SK-N-SH (cell line): ENCODE results near the gene PROC. TPM values are rescaled to one million over a fixed set of nuclear protein-coding genes. Genes with fewer than 3 reads are reported as not detected.

Experiments
- CTCF ChIA-PET: fragments of 300-600, 350-600 bp; formaldehyde crosslinking; extraction: SDS; loops from one replicate; lab custom pipeline; 2021; lab: Yijun Ruan, JAX
- POLR2A ChIA-PET: fragments of 350-600 bp; sonication (Branson Sonifier 250); formaldehyde crosslinking; extraction: SDS; loops from one replicate; lab custom pipeline; 2020; ENCODE audit warnings: antibody characterized with exemption, inconsistent platforms; lab: Yijun Ruan, JAX
- DNase-seq: peaks from one replicate; pipeline ENCODE4 v3.0.0; 2012
- H2AFZ ChIP-seq: fragments of 200-600 bp; sonication (generic); 2 replicates; pipeline ENCODE4 v1.8.1; 2016; ENCODE audit warnings: antibody characterized with exemption, mild to moderate bottlenecking, low read depth
- H3F3A ChIP-seq: fragments of 200-600 bp; sonication (generic); replicated peaks from 2 replicates; pipeline ENCODE3; 2016; ENCODE audit warnings: antibody characterized with exemption, mild to moderate bottlenecking; ENCODE audit not compliant: insufficient read depth
- H3K27ac ChIP-seq, 2 experiments: fragments of 200-500 bp in 1 of 2; fragments of 200-600 bp in 1 of 2; sonication (Bioruptor generic) in 1 of 2; sonication (generic), shearing (Covaris generic) in 1 of 2; 2 replicates each; pipeline versions ENCODE4 v1.5.1 to v1.6.1; 2014 to 2016; ENCODE audit warnings: low read depth in 2 of 2, inconsistent platforms in 1 of 2, low read length in 1 of 2, mild to moderate bottlenecking in 1 of 2, mixed read lengths in 1 of 2
- H3K27me3 ChIP-seq: fragments of 200-600 bp; sonication (generic), shearing (Covaris generic); 2 replicates; pipeline ENCODE4 v1.6.1; 2016; ENCODE audit warnings: mixed run types; ENCODE audit not compliant: insufficient read depth
- H3K36me3 ChIP-seq, 2 experiments: fragments of 200-500 bp in 1 of 2; fragments of 200-600 bp in 1 of 2; sonication (Bioruptor generic) in 1 of 2; sonication (generic) in 1 of 2; replicated peaks in 1 of 2; 2 replicates each; pipeline versions ENCODE3 to v1.5.1; 2014 to 2016; ENCODE audit warnings: low read length in 1 of 2, mild to moderate bottlenecking in 1 of 2; ENCODE audit not compliant: insufficient read depth in 2 of 2, control insufficient read depth in 1 of 2
- H3K4me1 ChIP-seq, 2 experiments: fragments of 200-500 bp in 1 of 2; fragments of 200-600 bp in 1 of 2; sonication (Bioruptor generic) in 1 of 2; sonication (generic), shearing (Covaris generic) in 1 of 2; 2 replicates each; pipeline versions ENCODE4 v1.5.1 to v1.6.1; 2014 to 2016; ENCODE audit warnings: low read depth in 1 of 2, low read length in 1 of 2, mixed run types in 1 of 2; ENCODE audit not compliant: insufficient read depth in 2 of 2, control insufficient read depth in 1 of 2
- H3K4me2 ChIP-seq: fragments of 200-600 bp; sonication (generic), shearing (Covaris generic); 2 replicates; pipeline ENCODE4 v1.6.1; 2017; ENCODE audit warnings: mixed run types
- H3K4me3 ChIP-seq, 2 experiments: fragments of 200-500 bp in 1 of 2; fragments of 200-600 bp in 1 of 2; sonication (Bioruptor generic) in 1 of 2; sonication (generic), shearing (Covaris generic) in 1 of 2; 2 replicates each; pipeline versions ENCODE4 v1.5.1 to v1.8.1; 2014 to 2016; ENCODE audit warnings: low read depth in 2 of 2, inconsistent platforms in 1 of 2, low read length in 1 of 2, mild to moderate bottlenecking in 1 of 2, mixed read lengths in 1 of 2, moderate library complexity in 1 of 2
- H3K79me2 ChIP-seq: fragments of 200-600 bp; sonication (generic); 2 replicates; pipeline ENCODE4 v1.8.1; 2017; ENCODE audit warnings: mild to moderate bottlenecking; ENCODE audit not compliant: insufficient read depth
- H3K9ac ChIP-seq: fragments of 200-600 bp; sonication (generic); 2 replicates; pipeline ENCODE4 v1.6.1; 2017; ENCODE audit warnings: mixed run types
- H3K9me2 ChIP-seq: fragments of 200-600 bp; sonication (generic); 2 replicates; pipeline ENCODE4 v1.6.1; 2017; ENCODE audit warnings: mixed run types
- H3K9me3 ChIP-seq: fragments of 200-600 bp; sonication (generic); 2 replicates; pipeline ENCODE4 v1.6.1; 2017; ENCODE audit warnings: mixed run types, mild to moderate bottlenecking, moderate library complexity
- H4K20me1 ChIP-seq: fragments of 200-600 bp; sonication (generic); 2 replicates; pipeline ENCODE4 v1.6.1; 2017; ENCODE audit warnings: mild to moderate bottlenecking, mixed run types; ENCODE audit not compliant: insufficient read depth
- JUND ChIP-seq: IDR thresholded peaks from 2 replicates; pipeline ENCODE4 v1.4.0; 2012
- RCOR1 ChIP-seq: fragments of 150-350 bp; IDR thresholded peaks from 2 replicates; pipeline ENCODE4 v1.6.1; 2017; ENCODE audit warnings: antibody characterized with exemption, low read length
- YY1 ChIP-seq: IDR thresholded peaks from 2 replicates; pipeline ENCODE4 v1.4.0; 2012; ENCODE audit warnings: low read depth, mild to moderate bottlenecking
- WGBS: methylation state at CpG from one replicate; pipeline ENCODE4 v1.1.6; 2017; ENCODE audit warnings: low lambda C conversion rate; 5-methylcytosine and 5-hydroxymethylcytosine counted together
- polyA plus RNA-seq, 3 experiments: library from polyadenylated mRNA; depleted of rRNA; stranded (reverse); fragments of >200 nt; gene quantifications; 2 replicates each; pipeline ENCODE4 v1.2.3, GENCODE V29; 2012
- TF ChIP-seq, protein P1 (sequence below): fragments of 200-600 bp; sonication (generic); IDR thresholded peaks from 2 replicates; pipeline ENCODE4 v1.6.1; 2017; ENCODE audit warnings: antibody characterized with exemption, mild to moderate bottlenecking, moderate library complexity
- TF ChIP-seq, protein P2 (sequence below): IDR thresholded peaks from 2 replicates; pipeline ENCODE4 v1.4.0; 2012; ENCODE audit warnings: low read depth, borderline replicate concordance
- TF ChIP-seq, protein P3 (sequence below): IDR thresholded peaks from 2 replicates; pipeline ENCODE4; 2012

Gene PROC
- polyA plus RNA-seq, 1 of the 3 experiments (the other 2 are of a cell fraction): 0.10 TPM

- no peak for DNase-seq
- Histone ChIP-seq H3K9ac (peak overlapping the region; percentile 18; the same call in 1 of the 2 replicates), H3K4me1 (peaks cover 0 to 6% of the 10 kb centered on the region in 2 experiments; a peak in 1 of 4 replicates), H3K4me2 (peak overlapping the region; percentile 84), H3K27ac (no peak overlapping the region), H3F3A (peaks cover 6% of the 10 kb centered on the region), H3K9me3 (no peaks in the 10 kb centered on the region), H3K27me3 (no peaks in the 10 kb centered on the region), H4K20me1 (no peaks in the 10 kb centered on the region), H2AFZ (peak overlapping the region; percentile 93; the same call in 1 of the 2 replicates), H3K4me3 (peak overlapping the region; percentile 52 to 65; a peak in 3 of 4 replicates), H3K9me2 (no peaks in the 10 kb centered on the region), H3K36me3 (no peaks in the 10 kb centered on the region), H3K79me2 (no peaks in the 10 kb centered on the region)
- CTCF ChIA-PET: interaction anchor here (2.4 kb wide), 1 partner anchor 8 kb away, joined by 20 read pairs; no protein-coding TSS in a partner anchor
- WGBS: 94% methylated on average over 1 of the region's 1 CpG
- TF ChIP-seq YY1: no peak
- TF ChIP-seq, protein P1, sequence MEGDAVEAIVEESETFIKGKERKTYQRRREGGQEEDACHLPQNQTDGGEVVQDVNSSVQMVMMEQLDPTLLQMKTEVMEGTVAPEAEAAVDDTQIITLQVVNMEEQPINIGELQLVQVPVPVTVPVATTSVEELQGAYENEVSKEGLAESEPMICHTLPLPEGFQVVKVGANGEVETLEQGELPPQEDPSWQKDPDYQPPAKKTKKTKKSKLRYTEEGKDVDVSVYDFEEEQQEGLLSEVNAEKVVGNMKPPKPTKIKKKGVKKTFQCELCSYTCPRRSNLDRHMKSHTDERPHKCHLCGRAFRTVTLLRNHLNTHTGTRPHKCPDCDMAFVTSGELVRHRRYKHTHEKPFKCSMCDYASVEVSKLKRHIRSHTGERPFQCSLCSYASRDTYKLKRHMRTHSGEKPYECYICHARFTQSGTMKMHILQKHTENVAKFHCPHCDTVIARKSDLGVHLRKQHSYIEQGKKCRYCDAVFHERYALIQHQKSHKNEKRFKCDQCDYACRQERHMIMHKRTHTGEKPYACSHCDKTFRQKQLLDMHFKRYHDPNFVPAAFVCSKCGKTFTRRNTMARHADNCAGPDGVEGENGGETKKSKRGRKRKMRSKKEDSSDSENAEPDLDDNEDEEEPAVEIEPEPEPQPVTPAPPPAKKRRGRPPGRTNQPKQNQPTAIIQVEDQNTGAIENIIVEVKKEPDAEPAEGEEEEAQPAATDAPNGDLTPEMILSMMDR: peak; percentile 40
- POLR2A ChIA-PET: no interaction called here
Measured at GRCh38 chr2:127423880-127424279, 5.7 kb downstream of the PROC start.

GRCh38 chr2:127424598-127425520 lies 6.6 kb downstream of the PROC start:
- Histone ChIP-seq H3K36me3 (no peaks in the 10 kb centered on the region), H3K4me1 (peaks cover 0 to 6% of the 10 kb centered on the region in 2 experiments; a peak in 1 of 4 replicates), H3K79me2 (no peaks in the 10 kb centered on the region), H2AFZ (no peak overlapping the region), H3K9me3 (no peaks in the 10 kb centered on the region), H3K27me3 (no peaks in the 10 kb centered on the region), H3K9me2 (no peaks in the 10 kb centered on the region), H3K9ac (no peak overlapping the region), H3K27ac (no peak overlapping the region), H3K4me2 (no peak overlapping the region), H3F3A (peaks cover 6% of the 10 kb centered on the region), H3K4me3 (no peak overlapping the region), H4K20me1 (no peaks in the 10 kb centered on the region)
- WGBS: 85% methylated on average over 11 of the region's 13 CpGs
- no peak for DNase-seq
- CTCF ChIA-PET: interaction anchor here (1.0 to 2.4 kb wide), 6 partner anchors 9 to 228 kb away, joined by 3 to 20 read pairs (median 4); no protein-coding TSS in a partner anchor
- no peak for TF ChIP-seq JUND
- TF ChIP-seq, protein P2, sequence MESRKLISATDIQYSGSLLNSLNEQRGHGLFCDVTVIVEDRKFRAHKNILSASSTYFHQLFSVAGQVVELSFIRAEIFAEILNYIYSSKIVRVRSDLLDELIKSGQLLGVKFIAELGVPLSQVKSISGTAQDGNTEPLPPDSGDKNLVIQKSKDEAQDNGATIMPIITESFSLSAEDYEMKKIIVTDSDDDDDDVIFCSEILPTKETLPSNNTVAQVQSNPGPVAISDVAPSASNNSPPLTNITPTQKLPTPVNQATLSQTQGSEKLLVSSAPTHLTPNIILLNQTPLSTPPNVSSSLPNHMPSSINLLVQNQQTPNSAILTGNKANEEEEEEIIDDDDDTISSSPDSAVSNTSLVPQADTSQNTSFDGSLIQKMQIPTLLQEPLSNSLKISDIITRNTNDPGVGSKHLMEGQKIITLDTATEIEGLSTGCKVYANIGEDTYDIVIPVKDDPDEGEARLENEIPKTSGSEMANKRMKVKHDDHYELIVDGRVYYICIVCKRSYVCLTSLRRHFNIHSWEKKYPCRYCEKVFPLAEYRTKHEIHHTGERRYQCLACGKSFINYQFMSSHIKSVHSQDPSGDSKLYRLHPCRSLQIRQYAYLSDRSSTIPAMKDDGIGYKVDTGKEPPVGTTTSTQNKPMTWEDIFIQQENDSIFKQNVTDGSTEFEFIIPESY: no peak
- TF ChIP-seq RCOR1: no peak
- TF ChIP-seq, protein P3, sequence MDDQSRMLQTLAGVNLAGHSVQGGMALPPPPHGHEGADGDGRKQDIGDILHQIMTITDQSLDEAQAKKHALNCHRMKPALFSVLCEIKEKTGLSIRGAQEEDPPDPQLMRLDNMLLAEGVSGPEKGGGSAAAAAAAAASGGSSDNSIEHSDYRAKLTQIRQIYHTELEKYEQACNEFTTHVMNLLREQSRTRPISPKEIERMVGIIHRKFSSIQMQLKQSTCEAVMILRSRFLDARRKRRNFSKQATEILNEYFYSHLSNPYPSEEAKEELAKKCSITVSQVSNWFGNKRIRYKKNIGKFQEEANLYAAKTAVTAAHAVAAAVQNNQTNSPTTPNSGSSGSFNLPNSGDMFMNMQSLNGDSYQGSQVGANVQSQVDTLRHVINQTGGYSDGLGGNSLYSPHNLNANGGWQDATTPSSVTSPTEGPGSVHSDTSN: no peak
- POLR2A ChIA-PET: no interaction called here
